GM21786 (cell line): Measurements from ENCODE around the gene PLEK2.
"Not testable (repeated sequence)": the region's sequence is repeated elsewhere in the genome, so short reads cannot be mapped to it uniquely, and the experiment has no call there.

ENCODE experiments used
- ATAC-seq: cut with Tn5 transposase; IDR thresholded peaks from one replicate; pipeline ENCODE4 v1.9.1; 2021; ENCODE audit not compliant: unreplicated experiment

PLEK2 gene

GRCh38 chr14:67360470-67361206, 51.3 kb downstream of the PLEK2 start:
- peak; percentile 13 for ATAC-seq

GRCh38 chr14:67359775-67360469, 52.0 kb downstream of the PLEK2 start, which contains the start of the genes ATP6V1D and EIF2S1:
Gene ATP6V1D, minus strand, starts transcription at chr14:67359804. Its CDS starts 106 bp downstream, at chr14:67359698.
Gene EIF2S1, plus strand, starts transcription at chr14:67360328. Its CDS starts 4,440 bp downstream, at chr14:67364768.
- peak; percentile 93 for ATAC-seq

- peak; percentile 1 for ATAC-seq
These were observed 52.8 kb downstream of the PLEK2 start for GRCh38 chr14:67358924-67359774.

- no peak for ATAC-seq
These were observed 54.0 kb downstream of the PLEK2 start for GRCh38 chr14:67357969-67358354.

GRCh38 chr14:67357186-67357968, 54.6 kb downstream of the PLEK2 start:
- ATAC-seq = no peak

GRCh38 chr14:67352055-67352454, 59.9 kb downstream of the PLEK2 start:
- ATAC-seq = no peak

- no peak for ATAC-seq
These were observed 66.4 kb downstream of the PLEK2 start for GRCh38 chr14:67345583-67345982.

GRCh38 chr14:67343601-67344230, 68.2 kb downstream of the PLEK2 start:
- ATAC-seq = no peak

- not testable (repeated sequence) for ATAC-seq
These were observed 70.7 kb downstream of the PLEK2 start for GRCh38 chr14:67341231-67341630.
